Gastroesophageal sphincter (tissue), 4 donors: Measurements from ENCODE around the gene SAMD4A. TPM values are rescaled to one million over a fixed set of nuclear protein-coding genes. Genes with fewer than 3 reads are reported as not detected.

Experiments used
- ATAC-seq: fragments of 150-250 bp; one replicate; pipeline ENCODE4 v1.9.1; 2016; ENCODE audit warnings: mild to moderate bottlenecking, moderate library complexity
- H3K27ac ChIP-seq, 4 donors: fragments of 200-600 bp; sonication (generic) in 3 of 4; 1 replicate in 3 of 4; 2 replicates in 1 of 4; pipeline ENCODE4 v1.5.1; 2016 to 2019
- H3K27me3 ChIP-seq: fragments of 200-600 bp; sonication (generic); one replicate; pipeline ENCODE4 v1.5.1; 2019
- H3K36me3 ChIP-seq, 2 donors: fragments of 200-600 bp; sonication (generic); one replicate each; pipeline ENCODE4 v1.5.1; 2019; ENCODE audit warnings: control low read depth in 1 of 2
- H3K4me1 ChIP-seq, 3 donors: fragments of 200-600 bp; sonication (generic); 1 replicate in 2 of 3; 2 replicates in 1 of 3; pipeline ENCODE4 v1.5.1; 2016 to 2019; ENCODE audit warnings: control low read depth in 2 of 3
- H3K4me3 ChIP-seq, 2 donors: fragments of 200-600 bp; sonication (generic); one replicate each; pipeline ENCODE4 v1.5.1; 2019; ENCODE audit warnings: mild to moderate bottlenecking in 1 of 2, moderate library complexity in 1 of 2
- H3K9me3 ChIP-seq, 3 donors: fragments of 200-600 bp; sonication (generic); one replicate each; pipeline ENCODE4 v1.5.1; 2017 to 2019; ENCODE audit warnings: control low read depth in 2 of 3
- CTCF ChIP-seq, 4 experiments: fragments of 200-600 bp in 2 of 4; fragments of 450-650 bp in 2 of 4; sonication (generic) in 1 of 4; IDR thresholded peaks; one replicate each; pipeline ENCODE4 v1.5.1; 2017 to 2019; ENCODE audit warnings: antibody characterized with exemption in 4 of 4, mild to moderate bottlenecking in 2 of 4, moderate library complexity in 2 of 4
- EP300 ChIP-seq: sonication (generic); formaldehyde crosslinking; IDR thresholded peaks from one replicate; pipeline ENCODE4 v1.6.1; 2017; ENCODE audit warnings: antibody characterized with exemption, mild to moderate bottlenecking
- POLR2A ChIP-seq, 2 donors: fragments of 450-650 bp; IDR thresholded peaks; one replicate each; pipeline ENCODE4 v1.6.1; 2017; ENCODE audit warnings: antibody characterized with exemption in 2 of 2, mild to moderate bottlenecking in 2 of 2, moderate library complexity in 1 of 2
- POLR2AphosphoS5 ChIP-seq: sonication (generic); formaldehyde crosslinking; IDR thresholded peaks from one replicate; pipeline ENCODE4 v1.6.1; 2017; ENCODE audit warnings: antibody characterized with exemption
- WGBS, 2 donors: methylation state at CpG; one replicate each; pipeline ENCODE4 v1.1.5; 2018; ENCODE audit warnings: low coverage in 1 of 2; 5-methylcytosine and 5-hydroxymethylcytosine counted together
- total RNA-seq, 4 donors: library from RNA; depleted of rRNA; stranded (reverse); fragments of >200 nt; gene quantifications; one replicate each; pipeline ENCODE4 v1.1.0, GENCODE V29; 2016

The SAMD4A gene
- total RNA-seq, 4 donors from 2014 or later = 65.2 to 163 (median 89.7) TPM

GRCh38 chr14:54574528-54574927 is 7.6 kb downstream of the SAMD4A start:
- ATAC-seq = no peak
- Histone ChIP-seq H3K4me3 (no peak overlapping the region), H3K27me3 (no peaks in the 10 kb centered on the region), H3K27ac (no peak overlapping the region), H3K9me3 (no peaks in the 10 kb centered on the region), H3K36me3 (peaks cover 0 to 4% of the 10 kb centered on the region in 2 donors), H3K4me1 (peaks cover 3 to 69% (median 26%) of the 10 kb centered on the region in 3 donors)
- 84 to 88% methylated on average over 6 of the region's 6 CpGs for WGBS, 2 donors
- TF ChIP-seq POLR2A (IDR thresholded peaks at IDR 0.05) = no peak

GRCh38 chr14:54577494-54577893 is 10.6 kb downstream of the SAMD4A start:
- Histone ChIP-seq H3K36me3 (no peaks in the 10 kb centered on the region), H3K27ac (peak overlapping the region in 3 of 4 donors; percentile 5 to 53 (median 45)), H3K4me1 (peaks cover 3 to 66% (median 17%) of the 10 kb centered on the region in 3 donors), H3K27me3 (no peaks in the 10 kb centered on the region), H3K4me3 (no peak overlapping the region), H3K9me3 (no peaks in the 10 kb centered on the region)
- ATAC-seq = no peak
- TF ChIP-seq POLR2AphosphoS5 (no peak), EP300 (no peak), CTCF (IDR thresholded peaks at IDR 0.05) (no peak), POLR2A (IDR thresholded peaks at IDR 0.05) (no peak)
- WGBS, 2 donors = 69 to 77% methylated on average over 2 to 5 of the region's 6 CpGs

- no peaks in the 10 kb centered on the region for H3K36me3 ChIP-seq
- TF ChIP-seq CTCF (IDR thresholded peaks at IDR 0.05) (no peak), EP300 (no peak)
- H3K4me3 ChIP-seq = no peak overlapping the region
- H3K9me3 ChIP-seq = no peaks in the 10 kb centered on the region
- peak overlapping the region in 3 of 4 donors; percentile 5 to 53 (median 45) for H3K27ac ChIP-seq
- no peak for ATAC-seq
- 49% methylated on average over 3 of the region's 3 CpGs; no CpG with 5 or more reads in 1 of the 2 donors for WGBS, 2 donors
- H3K4me1 ChIP-seq = peaks cover 3 to 71% (median 17%) of the 10 kb centered on the region in 3 donors
- no peaks in the 10 kb centered on the region for H3K27me3 ChIP-seq
Measured at GRCh38 chr14:54577977-54578376, 11.0 kb downstream of the SAMD4A start.

GRCh38 chr14:54579621-54580020 is 12.7 kb downstream of the SAMD4A start:
- peak overlapping the region in 3 of 4 donors; percentile 36 to 68 (median 60) for H3K27ac ChIP-seq

GRCh38 chr14:54580933-54581332 is 14.0 kb downstream of the SAMD4A start:
- no peak overlapping the region for H3K4me3 ChIP-seq
- 88 to 89% methylated on average over 3 of the region's 3 CpGs for WGBS, 2 donors
- H3K9me3 ChIP-seq = no peaks in the 10 kb centered on the region
- no peak for ATAC-seq
- TF ChIP-seq POLR2A (IDR thresholded peaks at IDR 0.05) (no peak), POLR2AphosphoS5 (no peak), EP300 (no peak), CTCF (IDR thresholded peaks at IDR 0.05) (no peak)
- peaks cover 0 to 67% (median 13%) of the 10 kb centered on the region in 3 donors for H3K4me1 ChIP-seq
- H3K36me3 ChIP-seq = no peaks in the 10 kb centered on the region
- no peak overlapping the region for H3K27ac ChIP-seq
- no peaks in the 10 kb centered on the region for H3K27me3 ChIP-seq

More at GRCh38 chr14:54579621-54580020, 12.7 kb downstream of the SAMD4A start:
- 0% methylated on average over 1 of the region's 1 CpG for WGBS, 2 donors
- Histone ChIP-seq H3K9me3 (no peaks in the 10 kb centered on the region), H3K4me1 (peaks cover 3 to 77% (median 17%) of the 10 kb centered on the region in 3 donors), H3K36me3 (no peaks in the 10 kb centered on the region), H3K4me3 (no peak overlapping the region), H3K27me3 (no peaks in the 10 kb centered on the region)
- TF ChIP-seq POLR2A (IDR thresholded peaks at IDR 0.05) = no peak
- peak; percentile 79 for ATAC-seq

GRCh38 chr14:54582334-54582733 is 15.4 kb downstream of the SAMD4A start:
- no peak for ATAC-seq
- 88 to 98% methylated on average over 6 to 7 of the region's 7 CpGs for WGBS, 2 donors

More at GRCh38 chr14:54582334-54582733, 15.4 kb downstream of the SAMD4A start:
- TF ChIP-seq CTCF (IDR thresholded peaks at IDR 0.05) = no peak
- no peak for TF ChIP-seq POLR2AphosphoS5
- no peak for TF ChIP-seq POLR2A (IDR thresholded peaks at IDR 0.05)
- no peak for TF ChIP-seq EP300
- Histone ChIP-seq H3K4me1 (peaks cover 0 to 53% (median 8%) of the 10 kb centered on the region in 3 donors), H3K27me3 (no peaks in the 10 kb centered on the region), H3K9me3 (no peaks in the 10 kb centered on the region), H3K27ac (no peak overlapping the region), H3K36me3 (no peaks in the 10 kb centered on the region), H3K4me3 (no peak overlapping the region)
